HepG2 (cell line): ENCODE measurements around the gene CENPB. TPM values are rescaled to one million over a fixed set of nuclear protein-coding genes. Genes with fewer than 3 reads are reported as not detected.

Experiments
- ADNP ChIP-seq: sonication (generic); formaldehyde crosslinking; IDR thresholded peaks from 2 replicates; pipeline ENCODE4 v1.4.0; 2020; ENCODE audit warnings: missing genetic modification reagents
- CBX5 ChIP-seq: sonication (generic); formaldehyde crosslinking; IDR thresholded peaks from 2 replicates; pipeline ENCODE4 v1.4.0; 2020; ENCODE audit warnings: missing genetic modification reagents, borderline replicate concordance
- CENPT ChIP-seq: sonication (generic); formaldehyde crosslinking; IDR thresholded peaks from 2 replicates; pipeline ENCODE4 v1.8.0; 2022; ENCODE audit warnings: low read depth, mild to moderate bottlenecking, moderate library complexity, missing genetic modification reagents
- DMTF1 ChIP-seq: sonication (generic); formaldehyde crosslinking; IDR thresholded peaks from 2 replicates; pipeline ENCODE4 v1.4.0; 2020; ENCODE audit warnings: mild to moderate bottlenecking, missing genetic modification reagents
- GATA4 ChIP-seq: sonication (generic); IDR thresholded peaks from 2 replicates; pipeline ENCODE4 v1.6.1; 2016; ENCODE audit warnings: antibody characterized with exemption, low read depth, borderline replicate concordance
- SRSF4 ChIP-seq: fragments of 200-400 bp; formaldehyde crosslinking; IDR thresholded peaks from one replicate; pipeline ENCODE4 v1.6.1; 2018; ENCODE audit warnings: mild to moderate bottlenecking, low read depth, low read length, moderate library complexity; ENCODE audit not compliant: poor library complexity, severe bottlenecking
- TMF1 ChIP-seq: sonication (generic); formaldehyde crosslinking; IDR thresholded peaks from 2 replicates; pipeline ENCODE4 v1.8.1; 2022; ENCODE audit warnings: low read depth, missing genetic modification reagents
- YY1 ChIP-seq: IDR thresholded peaks from 2 replicates; pipeline ENCODE4 v1.6.1; 2011; ENCODE audit warnings: low read length, low read depth, moderate library complexity, mild to moderate bottlenecking; ENCODE audit not compliant: insufficient read depth, insufficient replicate concordance
- ZBED4 ChIP-seq: sonication (generic); formaldehyde crosslinking; IDR thresholded peaks from 2 replicates; pipeline ENCODE4 v1.4.0; 2020; ENCODE audit warnings: missing genetic modification reagents, borderline replicate concordance
- ZBTB7B ChIP-seq: sonication (generic); formaldehyde crosslinking; IDR thresholded peaks from 2 replicates; pipeline ENCODE4 v1.4.0; 2020; ENCODE audit warnings: missing genetic modification reagents
- ZMAT5 ChIP-seq: sonication (generic); formaldehyde crosslinking; IDR thresholded peaks from 2 replicates; pipeline ENCODE4 v1.5.0; 2020; ENCODE audit warnings: mild to moderate bottlenecking, low read depth, missing genetic modification reagents, borderline replicate concordance
- ZNF275 ChIP-seq: sonication (generic); formaldehyde crosslinking; IDR thresholded peaks from 2 replicates; pipeline ENCODE4 v1.8.0; 2022; ENCODE audit warnings: missing genetic modification reagents, mild to moderate bottlenecking, inconsistent platforms, borderline replicate concordance
- ZNF343 ChIP-seq: sonication (generic); formaldehyde crosslinking; IDR thresholded peaks from 2 replicates; pipeline ENCODE4 v1.4.0; 2020; ENCODE audit warnings: mild to moderate bottlenecking, missing genetic modification reagents
- ZNF512 ChIP-seq: sonication (generic); formaldehyde crosslinking; IDR thresholded peaks from 2 replicates; pipeline ENCODE4 v1.4.0; 2020; ENCODE audit warnings: mild to moderate bottlenecking, missing genetic modification reagents
- ZNF709 ChIP-seq: sonication (generic); formaldehyde crosslinking; IDR thresholded peaks from 2 replicates; pipeline ENCODE4 v1.5.0; 2020; ENCODE audit warnings: mild to moderate bottlenecking, missing genetic modification reagents
- ZNF747 ChIP-seq: sonication (generic); formaldehyde crosslinking; IDR thresholded peaks from 2 replicates; pipeline ENCODE4 v1.8.1; 2023; ENCODE audit warnings: missing genetic modification reagents, mild to moderate bottlenecking, borderline replicate concordance
- ZNF772 ChIP-seq: sonication (generic); formaldehyde crosslinking; IDR thresholded peaks from 2 replicates; pipeline ENCODE4 v1.5.0; 2020; ENCODE audit warnings: mild to moderate bottlenecking, missing genetic modification reagents
- ZNF891 ChIP-seq: sonication (generic); formaldehyde crosslinking; IDR thresholded peaks from 2 replicates; pipeline ENCODE4 v1.5.0; 2020; ENCODE audit warnings: mild to moderate bottlenecking, missing genetic modification reagents
- polyA plus RNA-seq, 8 experiments: library from polyadenylated mRNA; depleted of rRNA in 3 of 8; stranded (reverse) in 7 of 8; unstranded in 1 of 8; fragments of >200 nt; fragmentation: Illumina TruSeq in 4 of 8; extraction: Trizol in 4 of 8; gene quantifications; 2 replicates each; pipeline versions ENCODE4 v1.2.1 to v1.2.3, GENCODE V29; 2011 to 2016; ENCODE audit warnings: low read depth in 4 of 8, missing spikeins in 1 of 8, mixed read lengths in 1 of 8; ENCODE audit not compliant: insufficient read depth in 1 of 8
- total RNA-seq, 5 experiments: library from RNA; depleted of rRNA; stranded (reverse); fragments of >200 nt; fragmentation: Illumina TruSeq; extraction: Trizol; gene quantifications; 2 replicates each; pipeline ENCODE4 v1.2.3, GENCODE V29; 2016; ENCODE audit warnings: low read depth in 1 of 5

Gene CENPB
- total and polyA plus RNA-seq, 2 of the 13 experiments (the other 11 are each of a cell fraction or from before 2014, with no cell fraction given), result 10.4 to 54.5 TPM

GRCh38 chr20:3767427-3768341, 18.9 kb downstream of the CENPB start, which contains the start of gene ADISSP (continued):
- TF ChIP-seq ZNF343 (CRISPR knock-in tag) (peak; percentile 74; the same call in 1 of the 2 replicates), ZMAT5 (CRISPR knock-in tag) (no peak), ZNF709 (peak; percentile 98), ZNF275 (peak; percentile 83; the same call in 1 of the 2 replicates), CENPT (CRISPR knock-in tag) (peak; percentile 27; the same call in 1 of the 2 replicates), ADNP (peak; percentile 95), ZBED4 (peak; percentile 99), ZNF747 (CRISPR knock-in tag) (peak; percentile 95), GATA4 (peak; percentile 62; the same call in 1 of the 2 replicates), CBX5 (CRISPR knock-in tag) (no peak; the same call in 1 of the 2 replicates), YY1 (peak; percentile 41), ZNF891 (CRISPR knock-in tag) (peak; percentile 89), ZNF772 (CRISPR knock-in tag) (peak; percentile 95), TMF1 (peak; percentile 92), SRSF4 (no peak), ZBTB7B (CRISPR knock-in tag) (peak; percentile 95), ZNF512 (CRISPR knock-in tag) (peak; percentile 78; the same call in 1 of the 2 replicates), DMTF1 (CRISPR knock-in tag) (0 out of 2 replicates have a peak, but pooled peaks have one; percentile 18)
